ENCODE results near the gene ADCK1.

GRCh38 chr14:77890873-77891272 lies 91.0 kb downstream of the ADCK1 start:
- no peak for TF ChIP-seq CTCF (conservative IDR thresholded peaks at IDR 0.05; ENCODE audit: low read depth in 2 of 2)
- no peak for TF ChIP-seq EZH2 (IDR thresholded peaks at IDR 0.05; ENCODE audit: low read depth, unreplicated experiment)
- no peak for TF ChIP-seq EZH2phosphoT487 (IDR thresholded peaks at IDR 0.05; ENCODE audit: unreplicated experiment)
- TF ChIP-seq POLR2AphosphoS5 (IDR thresholded peaks at IDR 0.05; ENCODE audit: low read depth) = no peak
- TF ChIP-seq ETS1 (IDR thresholded peaks at IDR 0.05) = no peak
- no peak for TF ChIP-seq NANOG (IDR thresholded peaks at IDR 0.05; ENCODE audit: borderline replicate concordance)
- no peak for TF ChIP-seq CREB1 (CRISPR knock-in tag; IDR thresholded peaks at IDR 0.05; ENCODE audit: low read depth)
